IMR-90 (cell line): ENCODE measurements around the gene TCF12. TPM values are rescaled to one million over a fixed set of nuclear protein-coding genes. Genes with fewer than 3 reads are reported as not detected.

Experiments
- ATAC-seq: fragments of 200-7000 bp; cut with Tn5 transposase; 2 replicates; pipeline ENCODE4 v1.9.1; 2020; ENCODE audit warnings: low read depth, mild to moderate bottlenecking, moderate library complexity
- BruUV-seq: library from RNA; stranded (reverse); fragments of 400-500 nt; replicated peaks from 2 replicates; lab custom pipeline; 2021; lab: Mats Ljungman, UMichigan
- CTCF ChIA-PET: fragments of 300-600 bp; formaldehyde crosslinking; extraction: SDS; loops from one replicate; lab custom pipeline; 2021; ENCODE audit warnings: antibody characterized with exemption; lab: Yijun Ruan, JAX
- POLR2A ChIA-PET: fragments of 300-600 bp; sonication (Branson Sonifier 250); formaldehyde crosslinking; loops from one replicate; lab custom pipeline; 2022; ENCODE audit warnings: antibody characterized with exemption; ENCODE audit not compliant: unreplicated experiment; lab: Charles Lee
- DNase-seq: peaks from one replicate; pipeline ENCODE4 v3.0.0; 2013
- H2AFZ ChIP-seq: replicated peaks from 2 replicates; pipeline ENCODE3; 2013; ENCODE audit warnings: low read length, mild to moderate bottlenecking; ENCODE audit not compliant: poor library complexity
- H2AK5ac ChIP-seq: 2 replicates; pipeline ENCODE4 v1.6.1; 2013; ENCODE audit warnings: low read depth, low read length, inconsistent platforms
- H2AK9ac ChIP-seq: replicated peaks from 2 replicates; pipeline ENCODE3; 2013; ENCODE audit warnings: mild to moderate bottlenecking, low read depth, low read length, moderate library complexity; ENCODE audit not compliant: poor library complexity
- H2BK120ac ChIP-seq: 2 replicates; pipeline ENCODE4 v1.6.1; 2013; ENCODE audit warnings: low read depth, low read length, inconsistent platforms
- H2BK15ac ChIP-seq: 3 replicates; pipeline ENCODE4 v1.6.1; 2013; ENCODE audit warnings: low read depth, low read length, inconsistent platforms
- H2BK20ac ChIP-seq: 2 replicates; pipeline ENCODE4 v1.6.1; 2013; ENCODE audit warnings: low read depth, mild to moderate bottlenecking, inconsistent platforms, low read length, moderate library complexity
- H2BK5ac ChIP-seq: 2 replicates; pipeline ENCODE4 v1.6.1; 2013; ENCODE audit warnings: mild to moderate bottlenecking, low read depth, low read length, inconsistent platforms; ENCODE audit not compliant: poor library complexity, severe bottlenecking
- H3K14ac ChIP-seq: replicated peaks from 2 replicates; pipeline ENCODE4 v1.6.1; 2013; ENCODE audit warnings: low read depth, low read length, inconsistent platforms
- H3K18ac ChIP-seq: 2 replicates; pipeline ENCODE4 v1.6.1; 2013; ENCODE audit warnings: low read depth, low read length, control low read depth
- H3K23ac ChIP-seq: 2 replicates; pipeline ENCODE4 v1.6.1; 2013; ENCODE audit warnings: low read depth, low read length, inconsistent platforms
- H3K27ac ChIP-seq: 2 replicates; pipeline ENCODE4 v1.5.1; 2013; ENCODE audit warnings: mild to moderate bottlenecking, control low read depth, low read length; ENCODE audit not compliant: insufficient read depth
- H3K27me3 ChIP-seq: 2 replicates; pipeline ENCODE4 v1.6.1; 2013; ENCODE audit warnings: low read length; ENCODE audit not compliant: control insufficient read depth, insufficient read depth
- H3K36me3 ChIP-seq: 2 replicates; pipeline ENCODE4 v1.6.1; 2013; ENCODE audit warnings: low read length, mixed read lengths; ENCODE audit not compliant: control insufficient read depth, insufficient read depth
- H3K4ac ChIP-seq: 2 replicates; pipeline ENCODE4 v1.6.1; 2013; ENCODE audit warnings: low read depth, low read length, inconsistent platforms
- H3K4me1 ChIP-seq: 2 replicates; pipeline ENCODE4 v1.6.1; 2013; ENCODE audit warnings: low read length, mixed read lengths; ENCODE audit not compliant: control insufficient read depth, insufficient read depth
- H3K4me2 ChIP-seq: 2 replicates; pipeline ENCODE4 v1.6.1; 2013; ENCODE audit warnings: low read depth, mild to moderate bottlenecking, control low read depth, low read length, moderate library complexity
- H3K4me3 ChIP-seq: 2 replicates; pipeline ENCODE4 v1.5.1; 2013; ENCODE audit warnings: low read depth, mild to moderate bottlenecking, control low read depth, low read length, moderate library complexity; ENCODE audit not compliant: insufficient read depth
- H3K56ac ChIP-seq: 2 replicates; pipeline ENCODE4 v1.6.1; 2013; ENCODE audit warnings: low read length, inconsistent platforms; ENCODE audit not compliant: insufficient read depth; ENCODE audit errors: extremely low read depth
- H3K79me1 ChIP-seq, 2 experiments: 2 replicates each; pipeline ENCODE4 v1.6.1; 2013; ENCODE audit warnings: low read length in 2 of 2, inconsistent platforms in 1 of 2, low read depth in 1 of 2
- H3K9ac ChIP-seq: 2 replicates; pipeline ENCODE4 v1.6.1; 2013; ENCODE audit warnings: low read depth, low read length, control low read depth
- H3K9me1 ChIP-seq: 2 replicates; pipeline ENCODE4 v1.6.1; 2013; ENCODE audit warnings: low read length, inconsistent platforms; ENCODE audit not compliant: insufficient read depth
- H3K9me3 ChIP-seq: 2 replicates; pipeline ENCODE4 v1.6.1; 2013; ENCODE audit warnings: low read length; ENCODE audit not compliant: control insufficient read depth, insufficient read depth
- H4K20me1 ChIP-seq: 2 replicates; pipeline ENCODE4 v1.6.1; 2013; ENCODE audit warnings: low read length, inconsistent platforms; ENCODE audit not compliant: insufficient read depth
- H4K5ac ChIP-seq: 2 replicates; pipeline ENCODE4 v1.6.1; 2013; ENCODE audit warnings: mild to moderate bottlenecking, low read depth, low read length, control low read depth
- H4K8ac ChIP-seq, 2 experiments: 2 replicates each; pipeline ENCODE4 v1.6.1; 2013; ENCODE audit warnings: low read depth in 2 of 2, low read length in 2 of 2, control low read depth in 1 of 2, inconsistent platforms in 1 of 2
- H4K91ac ChIP-seq: 2 replicates; pipeline ENCODE4 v1.6.1; 2013; ENCODE audit warnings: low read depth, low read length, inconsistent platforms; ENCODE audit not compliant: insufficient read depth
- BHLHE40 ChIP-seq: fragments of 150-350 bp; IDR thresholded peaks from 2 replicates; pipeline ENCODE4 v1.6.1; 2016; ENCODE audit warnings: mild to moderate bottlenecking, low read depth, low read length
- CEBPB ChIP-seq: IDR thresholded peaks from 2 replicates; pipeline ENCODE4 v1.6.1; 2012; ENCODE audit warnings: low read depth, low read length, improper control_type of control experiment
- CTCF ChIP-seq: conservative IDR thresholded peaks from 2 replicates; pipeline ENCODE4 v1.5.1; 2012; ENCODE audit warnings: mild to moderate bottlenecking, low read depth, low read length, improper control_type of control experiment
- MAZ ChIP-seq: IDR thresholded peaks from 2 replicates; pipeline ENCODE4 v1.6.1; 2012; ENCODE audit warnings: low read depth, mild to moderate bottlenecking, low read length, improper control_type of control experiment, moderate library complexity, borderline replicate concordance
- MXI1 ChIP-seq: IDR thresholded peaks from 2 replicates; pipeline ENCODE4 v1.6.1; 2012; ENCODE audit warnings: low read depth, mild to moderate bottlenecking, low read length, moderate library complexity, borderline replicate concordance
- POLR2A ChIP-seq: IDR thresholded peaks from 2 replicates; pipeline ENCODE4 v1.6.1; 2012; ENCODE audit warnings: mild to moderate bottlenecking, low read depth, low read length
- RAD21 ChIP-seq: IDR thresholded peaks from 2 replicates; pipeline ENCODE4 v1.6.1; 2012; ENCODE audit warnings: low read length, improper control_type of control experiment
- RFX5 ChIP-seq: IDR thresholded peaks from 2 replicates; pipeline ENCODE4 v1.8.0; 2012; ENCODE audit warnings: low read depth, mild to moderate bottlenecking, low read length, moderate library complexity
- SMC3 ChIP-seq: fragments of 150-350 bp; IDR thresholded peaks from 2 replicates; pipeline ENCODE4 v1.6.1; 2016; ENCODE audit warnings: low read depth, mild to moderate bottlenecking, antibody characterized with exemption, low read length, moderate library complexity
- WGBS, 2 experiments: methylation state at CpG; one replicate each; pipeline versions ENCODE4 v1.1.5 to v1.1.7; 2013; ENCODE audit warnings: missing lambda C conversion rate in 2 of 2; ENCODE audit not compliant: insufficient read length in 1 of 2; ENCODE audit errors: extremely low coverage in 2 of 2; 5-methylcytosine and 5-hydroxymethylcytosine counted together
- dilution Hi-C: fragments of 300-500 bp; cut with HindIII; formaldehyde crosslinking; loops from one replicate; pipeline ENCODE4 v1.14.3; 2018; ENCODE audit warnings: low sequenced_read_pairs; ENCODE audit not compliant: unreplicated experiment
- in situ Hi-C: fragments of 300-500 bp; cut with MboI; formaldehyde crosslinking; loops from 3 replicates; pipeline ENCODE4 v1.14.3; 2019; ENCODE audit warnings: low sequenced_read_pairs, inconsistent platforms, mixed read lengths
- intact Hi-C: fragments of 100-400 bp; cut with micrococcal nuclease; formaldehyde crosslinking; loops from 2 replicates; pipeline ENCODE4 v1.10.0; 2022
- polyA plus RNA-seq, 3 experiments: library from polyadenylated mRNA; depleted of rRNA; stranded (reverse); fragments of >200 nt; gene quantifications; 2 replicates each; pipeline ENCODE4 v1.2.3, GENCODE V29; 2012; ENCODE audit warnings: low replicate concordance in 1 of 3
- total RNA-seq: library from RNA; depleted of rRNA; stranded (reverse); fragments of >200 nt; gene quantifications from 2 replicates; pipeline ENCODE4 v1.2.3, GENCODE V29; 2012

TCF12 gene
- total and polyA plus RNA-seq, 2 of the 4 experiments (the other 2 are of a cell fraction), result 79.4 to 160 TPM

- Histone ChIP-seq H3K4me1 (peaks cover 22% of the 10 kb centered on the region), H4K91ac (peak overlapping the region; percentile 19; the same call in 1 of the 2 replicates), H4K8ac (0 out of 4 replicates have a peak overlapping the region, but pooled peaks of 1 of the 2 experiments have one; percentile 44), H3K4ac (peak overlapping the region; percentile 33), H3K9me1 (peaks cover 18% of the 10 kb centered on the region), H3K27ac (no peak overlapping the region), H2BK15ac (no peak overlapping the region), H2BK20ac (peak overlapping the region; percentile 46; the same call in 1 of the 2 replicates), H3K4me3 (no peak overlapping the region), H3K18ac (peak overlapping the region; percentile 45; the same call in 1 of the 2 replicates), H4K20me1 (peaks cover 8% of the 10 kb centered on the region), H2AFZ (no peak overlapping the region), H3K9me3 (peaks cover 7% of the 10 kb centered on the region), H2BK5ac (peak overlapping the region; percentile 57), H2AK9ac (no peak overlapping the region), H2BK120ac (peak overlapping the region; percentile 30), H3K56ac (no peak overlapping the region; the same call in 1 of the 2 replicates), H4K5ac (peak overlapping the region; percentile 21; the same call in 1 of the 2 replicates), H2AK5ac (peak overlapping the region; percentile 23; the same call in 1 of the 2 replicates), H3K79me1 (peaks cover 31 to 49% of the 10 kb centered on the region in 2 experiments), H3K23ac (0 out of 2 replicates have a peak overlapping the region, but pooled peaks have one; percentile 38), H3K4me2 (no peak overlapping the region), H3K9ac (no peak overlapping the region), H3K36me3 (peaks cover 3% of the 10 kb centered on the region; the same call in 1 of the 2 replicates), H3K14ac (peak overlapping the region; percentile 17; the same call in 1 of the 2 replicates), H3K27me3 (no peaks in the 10 kb centered on the region)
- CTCF ChIA-PET, result no interaction called here
- in situ Hi-C loops (loop anchor here (10.0 kb wide), 1 partner anchor 148 kb away; no protein-coding TSS in a partner anchor), dilution Hi-C loops (no loop called here), intact Hi-C loops (no loop called here)
- ATAC-seq, result no peak
- BruUV-seq, result no TSS peak
- TF ChIP-seq CEBPB (no peak), SMC3 (no peak), CTCF (no peak), MXI1 (no peak), POLR2A (no peak), RFX5 (no peak), BHLHE40 (no peak), RAD21 (no peak), MAZ (no peak)
- no peak for DNase-seq
- no CpG with 5 or more reads among the region's 3 CpGs for WGBS, 2 experiments
- POLR2A ChIA-PET, result no interaction called here
Measured at GRCh38 chr15:57156210-57156884, 237.9 kb downstream of the TCF12 start.
